ENCODE data around the gene FSTL1.

DNA sequence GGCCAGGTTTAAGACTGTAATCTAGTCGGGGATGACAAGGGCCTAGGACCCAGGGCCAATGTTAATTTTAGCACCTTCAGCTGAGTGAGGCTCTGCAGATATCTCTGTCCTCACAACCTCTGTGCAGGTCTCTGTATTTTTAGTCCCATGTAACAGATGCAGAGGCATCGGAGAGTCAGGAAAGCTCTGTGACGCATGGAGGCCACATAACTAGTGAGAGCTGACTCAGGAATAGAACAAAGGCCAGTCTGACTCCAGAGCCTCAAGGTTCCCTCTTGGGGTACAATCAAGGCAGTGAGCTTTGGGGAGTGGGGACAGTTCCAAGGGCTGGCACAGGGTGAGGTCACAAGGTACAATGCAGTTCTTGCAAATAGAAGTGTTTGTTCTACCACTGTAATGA, 31.0 kb downstream of the FSTL1 start:
- TF ChIP-seq, protein P1, sequence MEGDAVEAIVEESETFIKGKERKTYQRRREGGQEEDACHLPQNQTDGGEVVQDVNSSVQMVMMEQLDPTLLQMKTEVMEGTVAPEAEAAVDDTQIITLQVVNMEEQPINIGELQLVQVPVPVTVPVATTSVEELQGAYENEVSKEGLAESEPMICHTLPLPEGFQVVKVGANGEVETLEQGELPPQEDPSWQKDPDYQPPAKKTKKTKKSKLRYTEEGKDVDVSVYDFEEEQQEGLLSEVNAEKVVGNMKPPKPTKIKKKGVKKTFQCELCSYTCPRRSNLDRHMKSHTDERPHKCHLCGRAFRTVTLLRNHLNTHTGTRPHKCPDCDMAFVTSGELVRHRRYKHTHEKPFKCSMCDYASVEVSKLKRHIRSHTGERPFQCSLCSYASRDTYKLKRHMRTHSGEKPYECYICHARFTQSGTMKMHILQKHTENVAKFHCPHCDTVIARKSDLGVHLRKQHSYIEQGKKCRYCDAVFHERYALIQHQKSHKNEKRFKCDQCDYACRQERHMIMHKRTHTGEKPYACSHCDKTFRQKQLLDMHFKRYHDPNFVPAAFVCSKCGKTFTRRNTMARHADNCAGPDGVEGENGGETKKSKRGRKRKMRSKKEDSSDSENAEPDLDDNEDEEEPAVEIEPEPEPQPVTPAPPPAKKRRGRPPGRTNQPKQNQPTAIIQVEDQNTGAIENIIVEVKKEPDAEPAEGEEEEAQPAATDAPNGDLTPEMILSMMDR (IDR thresholded peaks at IDR 0.05 in 2 of 3, conservative IDR thresholded peaks at IDR 0.05 in 1 of 3; ENCODE audit: borderline replicate concordance in 1 of 3, insufficient read depth in 1 of 3, low read depth in 2 of 3, low read length in 2 of 3): no peak
- no peak for TF ChIP-seq POLR2A (IDR thresholded peaks at IDR 0.05; ENCODE audit: borderline replicate concordance, extremely low read depth, insufficient read depth, insufficient read length)
- TF ChIP-seq, protein P2, sequence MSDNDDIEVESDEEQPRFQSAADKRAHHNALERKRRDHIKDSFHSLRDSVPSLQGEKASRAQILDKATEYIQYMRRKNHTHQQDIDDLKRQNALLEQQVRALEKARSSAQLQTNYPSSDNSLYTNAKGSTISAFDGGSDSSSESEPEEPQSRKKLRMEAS (IDR thresholded peaks at IDR 0.05): no peak
- TF ChIP-seq YY1 (IDR thresholded peaks at IDR 0.05; ENCODE audit: extremely low read depth, insufficient replicate concordance, low read depth, low read length): no peak

Measured in HCT116 (cell line).